H1 (cell line): ENCODE data around the gene GUCY2C. TPM values are rescaled to one million over a fixed set of nuclear protein-coding genes. Genes with fewer than 3 reads are reported as not detected.

Experiments
- CTCF ChIA-PET: fragments of 300-600 bp; sonication (Branson Sonifier 250); formaldehyde crosslinking; loops from one replicate; lab custom pipeline; 2021; ENCODE audit not compliant: partially characterized antibody; lab: Charles Lee
- POLR2A ChIA-PET: fragments of 300-600 bp; sonication (Branson Sonifier 250); formaldehyde crosslinking; loops from one replicate; lab custom pipeline; 2021; ENCODE audit warnings: inconsistent platforms; ENCODE audit not compliant: partially characterized antibody; lab: Charles Lee
- DNase-seq, 2 experiments: peaks; one replicate each; pipeline versions ENCODE4 v3.0.0 to v3.0.0-alpha.2; 2010 to 2022; ENCODE audit warnings: low spot score in 2 of 2, low read depth in 1 of 2, mixed read lengths in 1 of 2
- FAIRE-seq: peaks from 2 replicates; lab custom pipeline; 2011; peaks lifted over from hg19 to GRCh38; lab: Jason Lieb, UNC
- H2AFZ ChIP-seq: 2 replicates; pipeline ENCODE4 v1.8.1; 2012; ENCODE audit warnings: low read length, inconsistent platforms
- H2AK5ac ChIP-seq: 2 replicates; pipeline ENCODE4 v1.6.1; 2013; ENCODE audit warnings: low read depth, low read length
- H2BK120ac ChIP-seq: replicated peaks from 2 replicates; pipeline ENCODE3; 2013; ENCODE audit warnings: low read depth, low read length, inconsistent platforms
- H2BK12ac ChIP-seq: 2 replicates; pipeline ENCODE4 v1.6.1; 2013; ENCODE audit warnings: low read depth, low read length
- H2BK15ac ChIP-seq: 2 replicates; pipeline ENCODE4 v1.6.1; 2013; ENCODE audit warnings: low read length
- H2BK20ac ChIP-seq: 2 replicates; pipeline ENCODE4 v1.6.1; 2013; ENCODE audit warnings: low read length
- H2BK5ac ChIP-seq: 2 replicates; pipeline ENCODE4 v1.6.1; 2013; ENCODE audit warnings: low read depth, low read length
- H3K14ac ChIP-seq: 2 replicates; pipeline ENCODE4 v1.6.1; 2013; ENCODE audit warnings: inconsistent platforms; ENCODE audit not compliant: insufficient read length
- H3K18ac ChIP-seq: 2 replicates; pipeline ENCODE4 v1.6.1; 2013; ENCODE audit warnings: low read length; ENCODE audit errors: extremely low read depth
- H3K23ac ChIP-seq: 2 replicates; pipeline ENCODE4 v1.6.1; 2013; ENCODE audit warnings: inconsistent platforms; ENCODE audit not compliant: insufficient read length
- H3K23me2 ChIP-seq: 2 replicates; pipeline ENCODE4 v1.6.1; 2013; ENCODE audit warnings: low read depth, low read length
- H3K27ac ChIP-seq: 2 replicates; pipeline ENCODE4 v1.6.1; 2011; ENCODE audit warnings: low read depth, low read length, inconsistent platforms
- H3K27me3 ChIP-seq, 4 experiments: replicated peaks in 1 of 4; 1 replicate in 1 of 4; 2 replicates in 3 of 4; pipeline versions ENCODE4 v1.6.1 to v1.8.1; 2011 to 2013; ENCODE audit warnings: low read length in 3 of 4, mild to moderate bottlenecking in 3 of 4, inconsistent platforms in 2 of 4, mixed read lengths in 2 of 4, moderate library complexity in 1 of 4; ENCODE audit not compliant: control insufficient read depth in 3 of 4, insufficient read depth in 3 of 4; ENCODE audit errors: extremely low read depth in 1 of 4
- H3K36me3 ChIP-seq, 4 experiments: 2 replicates each; pipeline versions ENCODE4 v1.6.1 to v1.8.1; 2011 to 2013; ENCODE audit warnings: mild to moderate bottlenecking in 4 of 4, low read length in 3 of 4, moderate library complexity in 2 of 4, control low read depth in 1 of 4, inconsistent platforms in 1 of 4; ENCODE audit not compliant: insufficient read depth in 4 of 4, control insufficient read depth in 2 of 4
- H3K4ac ChIP-seq: replicated peaks from 2 replicates; pipeline ENCODE3; 2013; ENCODE audit warnings: low read length, low read depth, mixed read lengths, inconsistent platforms; ENCODE audit not compliant: insufficient read length
- H3K4me1 ChIP-seq, 4 experiments: replicated peaks in 1 of 4; 1 replicate in 1 of 4; 2 replicates in 3 of 4; pipeline versions ENCODE4 v1.6.1 to v1.8.1; 2011 to 2013; ENCODE audit warnings: low read length in 3 of 4, inconsistent platforms in 2 of 4, mixed read lengths in 1 of 4; ENCODE audit not compliant: insufficient read depth in 4 of 4, control insufficient read depth in 3 of 4
- H3K4me2 ChIP-seq, 2 experiments: 2 replicates each; pipeline versions ENCODE4 v1.6.1 to v1.8.1; 2011 to 2013; ENCODE audit warnings: low read depth in 2 of 2, low read length in 2 of 2, control low read depth in 1 of 2, inconsistent platforms in 1 of 2, mild to moderate bottlenecking in 1 of 2; ENCODE audit not compliant: insufficient read depth in 1 of 2
- H3K4me3 ChIP-seq, 4 experiments: fragments of 200-600, 300-600 bp in 1 of 4; sonication (generic), shearing (Covaris generic), sonication (Bioruptor Twin) in 1 of 4; 2 replicates each; pipeline versions ENCODE4 v1.5.1 to v1.8.1; 2011 to 2016; ENCODE audit warnings: low read length in 4 of 4, low read depth in 3 of 4, control low read depth in 2 of 4, inconsistent platforms in 2 of 4, mild to moderate bottlenecking in 2 of 4, mixed read lengths in 1 of 4, moderate library complexity in 1 of 4; ENCODE audit not compliant: insufficient read depth in 2 of 4; ENCODE audit errors: extremely low read depth in 1 of 4
- H3K56ac ChIP-seq: replicated peaks from 2 replicates; pipeline ENCODE3; 2013; ENCODE audit warnings: low read depth, mild to moderate bottlenecking, mixed read lengths, low read length, inconsistent platforms; ENCODE audit not compliant: insufficient read length
- H3K79me1 ChIP-seq: 2 replicates; pipeline ENCODE4 v1.6.1; 2013; ENCODE audit warnings: low read depth, low read length, control low read depth
- H3K79me2 ChIP-seq, 2 experiments: 2 replicates each; pipeline versions ENCODE4 v1.6.1 to v1.8.1; 2012 to 2013; ENCODE audit warnings: low read length in 2 of 2, mild to moderate bottlenecking in 2 of 2, inconsistent platforms in 1 of 2; ENCODE audit not compliant: insufficient read depth in 2 of 2, control insufficient read depth in 1 of 2
- H3K9ac ChIP-seq, 4 experiments: replicated peaks in 1 of 4; 1 replicate in 1 of 4; 2 replicates in 3 of 4; pipeline versions ENCODE4 v1.6.1 to v1.8.1; 2011 to 2013; ENCODE audit warnings: low read depth in 3 of 4, low read length in 3 of 4, control low read depth in 2 of 4, mild to moderate bottlenecking in 2 of 4, moderate library complexity in 2 of 4, inconsistent platforms in 1 of 4; ENCODE audit errors: extremely low read depth in 1 of 4
- H3K9me3 ChIP-seq, 2 experiments: 2 replicates each; pipeline versions ENCODE4 v1.6.1 to v1.8.1; 2012 to 2013; ENCODE audit warnings: mild to moderate bottlenecking in 2 of 2, moderate library complexity in 2 of 2, control low read depth in 1 of 2, inconsistent platforms in 1 of 2, low read depth in 1 of 2, low read length in 1 of 2, mixed read lengths in 1 of 2; ENCODE audit not compliant: insufficient read depth in 2 of 2
- H4K20me1 ChIP-seq, 2 experiments: replicated peaks in 1 of 2; 2 replicates each; pipeline versions ENCODE3 to v1.8.1; 2011 to 2013; ENCODE audit warnings: inconsistent platforms in 2 of 2, low read length in 2 of 2, mild to moderate bottlenecking in 1 of 2; ENCODE audit not compliant: insufficient read depth in 2 of 2, control insufficient read depth in 1 of 2
- H4K5ac ChIP-seq: 2 replicates; pipeline ENCODE4 v1.6.1; 2013; ENCODE audit warnings: low read length, low read depth, mixed read lengths, inconsistent platforms; ENCODE audit not compliant: insufficient read length
- H4K8ac ChIP-seq: 2 replicates; pipeline ENCODE4 v1.8.0; 2013; ENCODE audit warnings: mild to moderate bottlenecking, moderate library complexity, low read length, inconsistent platforms; ENCODE audit not compliant: insufficient read depth; ENCODE audit errors: extremely low read depth
- H4K91ac ChIP-seq: replicated peaks from 2 replicates; pipeline ENCODE3; 2013; ENCODE audit warnings: low read length, mixed read lengths, inconsistent platforms; ENCODE audit not compliant: insufficient read length
- SIN3A ChIP-seq, 2 experiments: IDR thresholded peaks in 1 of 2; conservative IDR thresholded peaks in 1 of 2; 2 replicates each; pipeline ENCODE4 v1.6.1; 2011 to 2012; ENCODE audit warnings: low read length in 2 of 2, improper control_type of control experiment in 1 of 2, low read depth in 1 of 2, mild to moderate bottlenecking in 1 of 2
- TBP ChIP-seq: IDR thresholded peaks from 2 replicates; pipeline ENCODE4 v1.6.1; 2011; ENCODE audit warnings: low read depth, low read length, improper control_type of control experiment
- WGBS, 2 experiments: shearing (Covaris generic) in 1 of 2; methylation state at CpG; one replicate each; pipeline versions ENCODE4 v1.1.6 to v1.1.7; 2013 to 2015; ENCODE audit warnings: low lambda C conversion rate in 2 of 2, mixed read lengths in 2 of 2, inconsistent platforms in 1 of 2, low coverage in 1 of 2, missing lambda C conversion rate in 1 of 2; ENCODE audit not compliant: insufficient replicate concordance in 2 of 2, insufficient coverage in 1 of 2, insufficient read length in 1 of 2; ENCODE audit errors: extremely low coverage in 1 of 2, missing lambda C conversion rate in 1 of 2; 5-methylcytosine and 5-hydroxymethylcytosine counted together
- polyA plus RNA-seq, 7 experiments: library from polyadenylated mRNA; depleted of rRNA in 3 of 7; stranded (reverse) in 5 of 7; unstranded in 2 of 7; fragments of >200 nt in 5 of 7; fragments of 200-250 nt in 2 of 7; gene quantifications; 1 replicate in 5 of 7; 2 replicates in 1 of 7; 4 replicates in 1 of 7; pipeline versions ENCODE4 v1.2.1 to v1.2.3, GENCODE V29; 2011 to 2013; ENCODE audit warnings: missing spikeins in 2 of 7, mixed read lengths in 2 of 7
- total RNA-seq: library from RNA; stranded (reverse); fragmentation: NEBNext Ultra II Directional; extraction: Animal tissue kit (Norgen Biotek cat#: 25700); gene quantifications from 2 replicates; pipeline ENCODE4 v1.2.1, GENCODE V29; 2021

GUCY2C gene
- total and polyA plus RNA-seq, 2 of the 8 experiments (the other 6 are each of a cell fraction or from before 2014, with no cell fraction given): 1.9 to 3.2 TPM

DNA sequence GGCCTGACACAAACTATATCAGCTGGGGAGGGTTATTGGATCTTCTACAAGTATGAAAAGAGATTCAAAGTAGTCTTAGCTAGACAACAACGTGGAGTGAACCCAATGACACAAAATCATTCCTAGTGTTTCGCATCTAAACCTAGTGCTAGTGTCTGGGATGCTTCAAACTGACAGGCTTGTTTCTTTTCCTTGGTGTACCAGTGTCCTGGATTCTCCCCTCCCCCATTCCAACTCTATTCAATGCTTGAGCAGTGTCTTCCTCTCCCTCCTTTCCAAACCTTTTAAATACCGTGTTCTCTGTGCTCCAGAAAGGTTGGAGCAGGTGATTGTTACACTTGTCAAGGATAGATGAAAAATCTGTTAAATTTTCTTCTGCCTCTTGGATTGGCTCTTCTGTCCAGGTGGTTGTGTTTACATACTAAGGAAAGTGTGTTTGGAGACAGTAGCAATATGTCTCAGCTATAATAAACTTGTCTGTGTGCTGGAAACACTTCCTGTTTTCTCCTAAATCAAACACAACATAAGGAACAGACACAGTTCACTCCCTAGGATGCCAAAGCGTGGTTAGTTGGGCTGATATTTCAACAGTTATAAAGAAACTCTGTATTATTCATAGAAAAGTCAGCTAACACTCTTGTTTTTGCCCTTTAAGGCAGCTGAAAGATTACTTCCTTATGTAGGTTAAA is 14.4 kb upstream of the GUCY2C start:
- CTCF ChIA-PET: interaction anchor here (0.5 to 1.4 kb wide), 7 partner anchors 12 to 226 kb away, joined by 3 to 6 read pairs (median 3); no protein-coding TSS in a partner anchor

More for the DNA sequence above, 14.4 kb upstream of the GUCY2C start:
- Histone ChIP-seq H3K79me2 (peaks cover 0 to 50% of the 10 kb centered on the region in 2 experiments; a peak in 2 of 4 replicates), H3K4me1 (peaks cover 10 to 31% (median 20%) of the 10 kb centered on the region in 4 experiments), H3K18ac (peak overlapping the region; percentile 53; the same call in 1 of the 2 replicates), H2BK12ac (no peak overlapping the region), H3K4ac (no peak overlapping the region), H3K23ac (no peak overlapping the region), H3K9ac (no peak overlapping the region), H3K4me3 (peak overlapping the region; percentile 9 to 50 (median 24); a peak in 6 of 8 replicates), H3K27ac (no peak overlapping the region; the same call in 1 of the 2 replicates), H3K23me2 (peaks cover 6% of the 10 kb centered on the region; the same call in 1 of the 2 replicates), H2AFZ (no peak overlapping the region), H2BK15ac (no peak overlapping the region), H4K20me1 (no peaks in the 10 kb centered on the region), H3K4me2 (peak overlapping the region; percentile 58 to 66), H2BK20ac (no peak overlapping the region), H4K5ac (peak overlapping the region; percentile 34), H3K79me1 (no peaks in the 10 kb centered on the region), H4K91ac (peak overlapping the region; percentile 71), H3K36me3 (peaks cover 0 to 11% (median 3%) of the 10 kb centered on the region in 4 experiments; a peak in 3 of 8 replicates), H3K14ac (no peak overlapping the region), H4K8ac (no peak overlapping the region), H3K56ac (peak overlapping the region; percentile 84), H2AK5ac (no peak overlapping the region), H3K9me3 (peaks cover 0 to 2% of the 10 kb centered on the region in 2 experiments; a peak in 1 of 4 replicates), H3K27me3 (no peaks in the 10 kb centered on the region), H2BK5ac (peak overlapping the region; percentile 99; the same call in 1 of the 2 replicates), H2BK120ac (peak overlapping the region; percentile 4)
- peak; percentile 81 for FAIRE-seq
- POLR2A ChIA-PET: interaction anchor here (1.0 to 7.8 kb wide), 8 partner anchors 11 to 63 kb away, joined by 4 to 167 read pairs (median 5); partner anchors contain the start of gene GUCY2C
- 9% methylated on average over 4 of the region's 4 CpGs; no CpG with 5 or more reads in 1 of the 2 experiments for WGBS, 2 experiments
- no peak for DNase-seq
- TF ChIP-seq TBP (no peak), SIN3A (conservative IDR thresholded peaks at IDR 0.05 in 1 of 2, IDR thresholded peaks at IDR 0.05 in 1 of 2; ENCODE audit: low read depth in 1 of 2, low read length in 2 of 2) (0 out of 4 replicates have a peak, but pooled peaks of 1 of the 2 experiments have one; percentile 48)
